A673 (cell line): ENCODE measurements around the gene SPAG6. TPM values are rescaled to one million over a fixed set of nuclear protein-coding genes. Genes with fewer than 3 reads are reported as not detected.

Source experiments
- BruUV-seq: library from RNA; stranded (reverse); fragments of 400-500 nt; replicated peaks from 2 replicates; lab custom pipeline; 2021; lab: Mats Ljungman, UMichigan
- CTCF ChIA-PET: fragments of 300-600 bp; sonication (Branson Sonifier 250); formaldehyde crosslinking; loops from one replicate; lab custom pipeline; 2022; ENCODE audit warnings: antibody characterized with exemption; lab: Charles Lee
- POLR2A ChIA-PET: fragments of 300-600 bp; sonication (Branson Sonifier 250); formaldehyde crosslinking; loops from one replicate; lab custom pipeline; 2022; ENCODE audit warnings: antibody characterized with exemption; ENCODE audit not compliant: low non-redundant PET; lab: Charles Lee
- DNase-seq: peaks from one replicate; pipeline ENCODE4 v3.0.0-alpha.2; 2015; ENCODE audit warnings: low spot score
- H3K27ac ChIP-seq: fragments of 200-600 bp; sonication (generic); 2 replicates; pipeline ENCODE4 v1.5.1; 2016; ENCODE audit warnings: mixed run types, low read depth, mild to moderate bottlenecking, mixed read lengths, antibody characterized with exemption, low read length; ENCODE audit not compliant: poor library complexity, severe bottlenecking
- H3K27me3 ChIP-seq: fragments of 200-600 bp; sonication (generic); replicated peaks from 2 replicates; pipeline ENCODE4 v1.6.1; 2017; ENCODE audit warnings: mixed run types, low read depth, mild to moderate bottlenecking, mixed read lengths, antibody characterized with exemption, low read length; ENCODE audit not compliant: insufficient read depth, poor library complexity
- H3K36me3 ChIP-seq: fragments of 200-600 bp; sonication (generic); 2 replicates; pipeline ENCODE4 v1.6.1; 2016; ENCODE audit warnings: mixed run types, mild to moderate bottlenecking, mixed read lengths, antibody characterized with exemption, low read length; ENCODE audit not compliant: insufficient read depth, poor library complexity, severe bottlenecking
- H3K4me1 ChIP-seq: fragments of 200-600 bp; sonication (generic); 2 replicates; pipeline ENCODE4 v1.6.1; 2017; ENCODE audit warnings: mixed run types, mild to moderate bottlenecking, mixed read lengths, antibody characterized with exemption, low read length; ENCODE audit not compliant: insufficient read depth, poor library complexity, severe bottlenecking
- H3K4me3 ChIP-seq: fragments of 200-600 bp; sonication (generic); 2 replicates; pipeline ENCODE4 v1.5.1; 2016; ENCODE audit warnings: low read depth, mixed run types, mild to moderate bottlenecking, mixed read lengths, low read length; ENCODE audit not compliant: poor library complexity, severe bottlenecking
- H3K9me3 ChIP-seq: fragments of 200-600 bp; sonication (generic); 2 replicates; pipeline ENCODE4 v1.6.1; 2016; ENCODE audit warnings: mixed run types, low read depth, mild to moderate bottlenecking, mixed read lengths, antibody characterized with exemption, low read length; ENCODE audit not compliant: poor library complexity, severe bottlenecking
- EZH2 ChIP-seq: fragments of 200-600 bp; sonication (generic); IDR thresholded peaks from 2 replicates; pipeline ENCODE4 v1.6.1; 2017; ENCODE audit warnings: borderline replicate concordance, low read depth, mild to moderate bottlenecking, mixed read lengths, antibody characterized with exemption, low read length; ENCODE audit not compliant: poor library complexity, severe bottlenecking
- intact Hi-C: fragments of 100-400 bp; cut with micrococcal nuclease; formaldehyde crosslinking; loops from one replicate; pipeline ENCODE4 v1.10.0; 2022; ENCODE audit not compliant: unreplicated experiment
- total RNA-seq: library from RNA; stranded (reverse); gene quantifications from 2 replicates; pipeline ENCODE4 v1.2.3, GENCODE V29; 2021
- TF ChIP-seq, protein P1 (sequence below): fragments of 300-800, 200-600 bp; sonication (generic); conservative IDR thresholded peaks from 2 replicates; pipeline ENCODE4 v1.5.1; 2017; ENCODE audit warnings: low read depth, mild to moderate bottlenecking, antibody characterized with exemption, low read length, moderate library complexity, mixed read lengths

SPAG6 gene
- total RNA-seq, 1 experiment from 2014 or later, result 0.39 TPM

DNA sequence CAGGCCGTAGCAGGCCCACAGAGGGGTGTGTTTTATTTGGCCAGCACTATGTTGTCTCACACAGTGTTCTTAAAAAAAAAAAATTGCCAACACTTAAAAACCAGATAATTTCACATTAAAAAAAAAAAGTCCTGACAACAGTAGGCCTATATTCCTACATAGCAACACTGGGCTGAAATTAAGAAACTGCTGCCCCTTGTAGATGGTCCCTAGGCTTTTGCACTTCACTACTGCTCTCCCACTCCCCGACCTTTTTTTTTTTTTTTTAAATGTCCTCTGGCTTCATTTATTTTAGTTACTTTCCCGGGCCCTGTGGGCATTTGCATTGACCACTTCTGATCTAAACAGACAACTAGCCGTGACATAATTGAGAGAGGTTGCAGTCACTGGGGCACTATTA is 36.0 kb downstream of the SPAG6 start:
- CTCF ChIA-PET, result no interaction called here
- no peak for TF ChIP-seq EZH2
- TF ChIP-seq, protein P1, sequence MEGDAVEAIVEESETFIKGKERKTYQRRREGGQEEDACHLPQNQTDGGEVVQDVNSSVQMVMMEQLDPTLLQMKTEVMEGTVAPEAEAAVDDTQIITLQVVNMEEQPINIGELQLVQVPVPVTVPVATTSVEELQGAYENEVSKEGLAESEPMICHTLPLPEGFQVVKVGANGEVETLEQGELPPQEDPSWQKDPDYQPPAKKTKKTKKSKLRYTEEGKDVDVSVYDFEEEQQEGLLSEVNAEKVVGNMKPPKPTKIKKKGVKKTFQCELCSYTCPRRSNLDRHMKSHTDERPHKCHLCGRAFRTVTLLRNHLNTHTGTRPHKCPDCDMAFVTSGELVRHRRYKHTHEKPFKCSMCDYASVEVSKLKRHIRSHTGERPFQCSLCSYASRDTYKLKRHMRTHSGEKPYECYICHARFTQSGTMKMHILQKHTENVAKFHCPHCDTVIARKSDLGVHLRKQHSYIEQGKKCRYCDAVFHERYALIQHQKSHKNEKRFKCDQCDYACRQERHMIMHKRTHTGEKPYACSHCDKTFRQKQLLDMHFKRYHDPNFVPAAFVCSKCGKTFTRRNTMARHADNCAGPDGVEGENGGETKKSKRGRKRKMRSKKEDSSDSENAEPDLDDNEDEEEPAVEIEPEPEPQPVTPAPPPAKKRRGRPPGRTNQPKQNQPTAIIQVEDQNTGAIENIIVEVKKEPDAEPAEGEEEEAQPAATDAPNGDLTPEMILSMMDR, result no peak

GRCh38 chr10:22386503-22386902 is 41.2 kb downstream of the SPAG6 start:
- TF ChIP-seq EZH2, result no peak
- TF ChIP-seq, protein P1, result no peak
- DNase-seq, result no peak
- CTCF ChIA-PET, result no interaction called here
- no peak overlapping the region for H3K4me3 ChIP-seq
- BruUV-seq, result no TSS peak
- no peaks in the 10 kb centered on the region for H3K36me3 ChIP-seq
- no peaks in the 10 kb centered on the region for H3K4me1 ChIP-seq
- POLR2A ChIA-PET, result interaction anchor here (0.6 kb wide), 1 partner anchor 141 kb away, joined by 4 read pairs; no protein-coding TSS in a partner anchor
- intact Hi-C loops, result no loop called here
- no peaks in the 10 kb centered on the region for H3K9me3 ChIP-seq
- no peak overlapping the region for H3K27ac ChIP-seq
- no peaks in the 10 kb centered on the region for H3K27me3 ChIP-seq

More for the DNA sequence above, 36.0 kb downstream of the SPAG6 start:
- no TSS peak for BruUV-seq
- Histone ChIP-seq H3K9me3 (no peaks in the 10 kb centered on the region), H3K4me1 (no peaks in the 10 kb centered on the region), H3K27me3 (no peaks in the 10 kb centered on the region), H3K4me3 (no peak overlapping the region), H3K36me3 (no peaks in the 10 kb centered on the region), H3K27ac (no peak overlapping the region)
- intact Hi-C loops, result no loop called here
- POLR2A ChIA-PET, result no interaction called here
- no peak for DNase-seq

GRCh38 chr10:22389856-22390589 is 44.7 kb downstream of the SPAG6 start:
- ChIA-PET CTCF (no interaction called here), POLR2A (no interaction called here)
- intact Hi-C loops, result no loop called here
- Histone ChIP-seq H3K36me3 (no peaks in the 10 kb centered on the region), H3K27ac (no peak overlapping the region), H3K27me3 (no peaks in the 10 kb centered on the region), H3K4me1 (no peaks in the 10 kb centered on the region), H3K4me3 (no peak overlapping the region), H3K9me3 (no peaks in the 10 kb centered on the region)
- BruUV-seq, result no TSS peak
- no peak for DNase-seq
- no peak for TF ChIP-seq EZH2
- TF ChIP-seq, protein P1, result no peak
